GM19455 (cell line): ENCODE measurements around the gene TNFAIP2.

Experiments
- ATAC-seq: cut with Tn5 transposase; IDR thresholded peaks from one replicate; pipeline ENCODE4 v1.9.1; 2021; ENCODE audit not compliant: unreplicated experiment

TNFAIP2 gene, protein sequence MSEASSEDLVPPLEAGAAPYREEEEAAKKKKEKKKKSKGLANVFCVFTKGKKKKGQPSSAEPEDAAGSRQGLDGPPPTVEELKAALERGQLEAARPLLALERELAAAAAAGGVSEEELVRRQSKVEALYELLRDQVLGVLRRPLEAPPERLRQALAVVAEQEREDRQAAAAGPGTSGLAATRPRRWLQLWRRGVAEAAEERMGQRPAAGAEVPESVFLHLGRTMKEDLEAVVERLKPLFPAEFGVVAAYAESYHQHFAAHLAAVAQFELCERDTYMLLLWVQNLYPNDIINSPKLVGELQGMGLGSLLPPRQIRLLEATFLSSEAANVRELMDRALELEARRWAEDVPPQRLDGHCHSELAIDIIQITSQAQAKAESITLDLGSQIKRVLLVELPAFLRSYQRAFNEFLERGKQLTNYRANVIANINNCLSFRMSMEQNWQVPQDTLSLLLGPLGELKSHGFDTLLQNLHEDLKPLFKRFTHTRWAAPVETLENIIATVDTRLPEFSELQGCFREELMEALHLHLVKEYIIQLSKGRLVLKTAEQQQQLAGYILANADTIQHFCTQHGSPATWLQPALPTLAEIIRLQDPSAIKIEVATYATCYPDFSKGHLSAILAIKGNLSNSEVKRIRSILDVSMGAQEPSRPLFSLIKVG

DNA sequence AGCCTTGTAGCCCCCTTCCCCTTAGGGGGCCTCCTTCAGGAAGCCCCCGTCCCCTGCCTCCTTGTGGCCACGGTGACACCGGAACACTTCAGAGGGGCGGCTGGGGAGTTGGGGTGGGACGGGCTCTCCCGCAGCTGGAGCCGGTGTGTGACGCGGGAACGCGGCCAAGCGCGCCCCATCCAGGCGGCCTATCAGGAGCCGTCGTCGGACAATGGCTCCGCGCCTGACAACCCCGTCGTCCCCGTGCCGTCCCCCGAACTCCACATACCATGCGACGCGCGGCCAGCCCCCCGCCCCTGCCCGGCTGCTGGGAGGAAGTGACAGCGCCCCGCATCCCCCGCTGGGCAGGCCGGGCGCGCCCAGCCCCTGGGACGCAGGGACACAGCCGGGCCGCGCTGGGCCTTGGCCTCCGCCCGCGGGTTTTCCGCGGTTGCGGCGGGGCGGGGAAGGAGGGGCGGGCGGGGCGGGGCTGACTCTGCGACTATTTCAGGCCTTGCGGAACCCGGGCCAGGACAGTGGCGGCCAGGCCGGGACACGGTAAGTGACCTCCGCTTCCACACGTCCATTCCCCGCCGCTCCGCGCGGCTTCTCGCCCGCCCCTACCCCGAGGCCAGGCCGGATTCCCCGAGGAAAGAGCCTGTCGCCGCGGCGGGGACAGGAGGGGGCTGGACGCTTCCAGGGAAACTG is at the start of gene TNFAIP2:
TNFAIP2 (plus strand) TSS at position 515 of the 687 bp plus-strand sequence. CDS start 2,997 bp downstream, outside the sequence.
- ATAC-seq, result no peak

DNA sequence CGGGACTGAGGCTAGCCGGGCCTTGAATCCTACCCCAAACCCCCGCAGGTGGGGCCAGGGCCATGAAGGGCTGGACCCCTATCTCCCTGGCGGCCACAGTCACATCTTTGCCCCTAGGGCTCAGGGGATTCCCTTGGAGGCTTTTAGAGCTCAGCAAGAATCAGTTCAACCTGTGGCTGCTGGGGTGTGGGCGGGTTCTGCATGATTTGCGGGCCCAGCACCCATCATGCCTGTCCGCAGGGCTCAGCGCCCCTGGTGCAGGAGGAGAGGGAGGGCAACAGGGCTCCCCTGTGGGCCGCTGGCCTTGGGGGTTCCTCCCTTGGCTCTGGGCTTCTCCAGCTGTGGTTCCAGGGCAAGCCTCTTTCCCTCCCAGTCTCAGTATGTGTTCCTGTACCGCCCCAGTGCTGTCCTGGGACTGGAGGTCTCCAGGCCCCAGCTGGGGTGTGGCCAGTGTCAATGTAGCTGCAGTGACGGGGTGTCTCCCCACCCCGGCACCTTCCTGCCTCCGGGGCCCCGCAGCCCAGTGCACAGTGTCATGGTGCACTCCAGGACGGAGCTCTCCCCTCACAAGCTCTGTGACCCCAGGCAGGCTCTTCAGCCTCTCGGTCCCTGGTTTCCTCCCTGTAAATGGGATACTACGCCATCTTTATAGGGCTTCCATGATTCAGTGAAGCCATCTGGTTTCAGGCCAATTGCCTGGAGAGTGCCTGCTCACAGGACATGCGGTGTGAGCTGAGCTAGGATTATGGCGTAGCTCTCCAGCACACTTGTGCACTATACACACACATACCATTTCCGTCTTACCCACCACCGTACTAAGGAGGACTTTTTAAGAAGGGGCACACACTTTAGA is 49.2 kb upstream of the TNFAIP2 start:
- no peak for ATAC-seq

DNA sequence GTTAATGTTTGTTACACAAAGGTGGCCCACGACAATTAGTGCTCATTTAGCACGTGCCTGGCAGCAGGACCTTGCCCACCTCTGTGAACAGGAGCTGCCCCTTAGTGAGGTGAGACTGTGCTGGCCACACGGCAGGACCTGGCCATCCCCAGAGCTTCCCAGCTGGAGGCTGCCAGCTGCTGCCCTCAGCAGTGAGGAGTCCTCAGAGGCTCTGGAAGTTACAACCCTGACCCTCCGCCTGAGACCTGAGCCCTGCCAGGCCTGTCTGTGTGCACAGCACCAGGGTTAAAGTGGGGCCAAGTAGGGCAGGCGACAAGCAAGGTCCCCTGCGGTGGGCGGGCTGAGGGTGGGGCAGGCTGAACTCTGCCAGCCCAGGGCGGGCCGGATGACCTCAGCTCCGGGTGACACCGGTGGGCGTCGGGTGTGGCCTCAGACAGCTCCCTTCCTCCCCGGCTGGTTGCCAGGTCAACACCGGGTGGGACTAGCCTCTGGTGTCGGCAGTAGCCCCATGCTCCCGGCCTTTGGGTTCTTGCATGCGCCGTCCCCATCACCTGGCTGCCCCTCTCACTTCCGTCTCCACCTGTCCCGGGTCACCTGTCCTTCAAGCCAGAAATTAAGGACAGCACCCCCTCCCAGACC is 48.4 kb upstream of the TNFAIP2 start:
- no peak for ATAC-seq

DNA sequence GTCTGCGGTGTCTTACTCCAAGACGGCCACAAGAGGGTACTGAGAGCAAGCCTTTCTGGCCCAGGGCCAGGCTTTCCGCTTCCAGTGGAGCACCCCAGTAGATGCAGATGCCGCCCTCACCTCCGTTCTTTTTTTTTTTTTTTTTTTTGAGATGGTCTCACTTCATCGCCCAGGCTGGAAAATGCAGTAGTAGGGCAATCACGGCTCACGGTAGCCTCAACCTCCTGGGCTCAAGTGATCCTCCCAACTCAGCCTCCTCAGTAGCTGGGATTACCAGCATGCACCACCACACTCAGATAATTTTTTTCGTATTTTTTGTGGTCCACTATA is 44.9 kb upstream of the TNFAIP2 start:
- peak; percentile 55 for ATAC-seq

DNA sequence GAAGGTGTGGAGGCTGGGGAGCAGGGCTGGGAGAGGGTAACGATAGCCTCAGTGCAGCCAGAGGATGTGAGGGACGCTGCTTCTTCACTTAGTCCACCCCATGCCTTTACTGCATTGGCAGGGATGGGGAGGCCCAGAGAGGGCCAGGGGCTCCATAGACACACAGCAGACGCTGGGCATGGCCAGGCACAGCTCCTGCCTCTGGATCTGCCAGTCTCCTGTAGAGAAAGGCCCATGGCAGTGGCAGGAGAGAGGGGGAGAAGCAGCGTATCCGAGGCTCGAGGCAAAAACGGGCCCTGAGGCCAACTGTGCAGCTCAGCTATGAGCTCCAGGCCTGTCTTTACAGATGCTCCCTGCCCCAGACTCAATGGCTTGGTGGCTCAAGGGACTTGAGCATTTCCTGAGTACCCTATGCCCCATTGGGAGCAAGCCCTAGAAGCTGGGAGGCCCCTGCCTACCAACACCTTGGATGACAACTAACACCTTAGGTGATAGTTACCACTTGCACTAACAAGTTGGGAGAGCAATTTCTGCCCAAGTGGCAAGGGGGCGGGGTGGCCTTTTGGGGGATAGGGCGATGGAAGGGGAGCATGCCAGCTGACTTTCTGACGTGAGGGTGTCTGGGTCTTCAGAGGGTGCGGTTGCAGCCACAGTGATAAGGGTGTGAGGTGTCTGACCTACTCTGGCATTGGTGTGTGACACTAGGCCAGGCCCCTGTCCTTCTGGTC is 44.2 kb upstream of the TNFAIP2 start:
- ATAC-seq, result no peak

DNA sequence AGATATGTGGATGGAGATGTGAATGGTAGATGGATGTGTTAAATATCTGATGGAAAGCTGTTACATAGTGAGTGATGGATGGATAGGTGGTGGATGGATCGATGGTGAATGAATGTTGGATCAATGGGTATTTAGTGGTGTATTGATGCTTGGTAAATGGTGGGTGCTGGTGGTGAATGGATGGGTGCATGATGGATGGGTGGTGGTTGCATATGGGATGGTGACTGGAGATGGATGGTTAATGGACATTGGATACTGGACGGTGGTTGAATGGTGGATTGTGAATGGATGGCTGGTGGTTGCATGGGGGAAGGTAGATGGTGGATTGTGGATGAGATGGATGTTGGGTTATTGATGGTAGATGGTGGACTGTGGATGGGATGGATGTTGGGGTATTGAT is 41.3 kb upstream of the TNFAIP2 start:
- no peak for ATAC-seq

DNA sequence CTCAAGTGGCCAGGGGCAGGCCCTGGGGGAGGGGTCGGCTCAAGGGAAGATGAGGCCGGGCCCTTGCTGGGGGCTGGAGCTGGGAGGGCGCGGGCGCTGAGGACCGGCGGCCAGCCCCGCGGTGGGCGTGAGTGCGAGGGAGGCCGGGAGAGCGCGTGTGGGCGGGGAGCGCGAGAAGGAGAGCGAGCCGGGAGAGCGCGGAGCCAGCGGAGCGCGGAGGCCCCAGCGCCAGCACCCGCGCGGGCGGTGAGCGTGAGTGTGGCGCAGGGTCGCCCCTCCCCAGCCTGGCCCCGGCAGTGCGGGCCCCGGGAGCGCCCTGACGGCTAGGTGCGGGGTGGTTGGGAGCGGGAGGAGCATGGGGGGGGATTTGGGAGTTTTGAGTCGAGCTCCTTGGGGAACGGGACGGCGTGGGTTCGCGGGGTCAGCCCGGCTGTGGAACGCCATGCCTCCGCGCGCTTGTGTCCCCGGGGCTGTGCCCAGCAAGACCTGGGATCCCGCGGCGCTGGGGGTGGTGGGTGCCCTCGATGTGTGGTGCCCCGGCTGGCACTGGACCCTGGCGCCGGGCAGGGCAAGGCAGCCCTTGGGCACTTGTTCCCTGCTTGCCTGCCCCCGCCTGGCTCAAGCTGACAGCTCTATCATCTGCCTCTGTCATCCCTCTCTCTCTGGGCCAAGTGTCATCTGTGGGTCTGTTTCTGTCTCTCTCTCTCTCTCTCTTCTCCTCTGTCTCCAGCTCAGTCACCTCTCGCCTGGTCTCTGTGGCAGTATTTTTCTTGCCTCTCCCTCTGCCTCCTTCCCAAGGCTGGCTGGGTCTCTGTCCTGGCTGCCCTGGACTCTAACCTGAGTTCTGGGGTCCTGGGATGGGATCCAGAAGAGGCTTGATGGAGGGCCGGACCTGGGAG is 39.0 kb upstream of the TNFAIP2 start, which contains the start of gene LBHD2:
LBHD2 (plus strand) TSS at position 190 of the 899 bp plus-strand sequence. CDS start 1,803 bp downstream, outside the sequence.
- no peak for ATAC-seq

DNA sequence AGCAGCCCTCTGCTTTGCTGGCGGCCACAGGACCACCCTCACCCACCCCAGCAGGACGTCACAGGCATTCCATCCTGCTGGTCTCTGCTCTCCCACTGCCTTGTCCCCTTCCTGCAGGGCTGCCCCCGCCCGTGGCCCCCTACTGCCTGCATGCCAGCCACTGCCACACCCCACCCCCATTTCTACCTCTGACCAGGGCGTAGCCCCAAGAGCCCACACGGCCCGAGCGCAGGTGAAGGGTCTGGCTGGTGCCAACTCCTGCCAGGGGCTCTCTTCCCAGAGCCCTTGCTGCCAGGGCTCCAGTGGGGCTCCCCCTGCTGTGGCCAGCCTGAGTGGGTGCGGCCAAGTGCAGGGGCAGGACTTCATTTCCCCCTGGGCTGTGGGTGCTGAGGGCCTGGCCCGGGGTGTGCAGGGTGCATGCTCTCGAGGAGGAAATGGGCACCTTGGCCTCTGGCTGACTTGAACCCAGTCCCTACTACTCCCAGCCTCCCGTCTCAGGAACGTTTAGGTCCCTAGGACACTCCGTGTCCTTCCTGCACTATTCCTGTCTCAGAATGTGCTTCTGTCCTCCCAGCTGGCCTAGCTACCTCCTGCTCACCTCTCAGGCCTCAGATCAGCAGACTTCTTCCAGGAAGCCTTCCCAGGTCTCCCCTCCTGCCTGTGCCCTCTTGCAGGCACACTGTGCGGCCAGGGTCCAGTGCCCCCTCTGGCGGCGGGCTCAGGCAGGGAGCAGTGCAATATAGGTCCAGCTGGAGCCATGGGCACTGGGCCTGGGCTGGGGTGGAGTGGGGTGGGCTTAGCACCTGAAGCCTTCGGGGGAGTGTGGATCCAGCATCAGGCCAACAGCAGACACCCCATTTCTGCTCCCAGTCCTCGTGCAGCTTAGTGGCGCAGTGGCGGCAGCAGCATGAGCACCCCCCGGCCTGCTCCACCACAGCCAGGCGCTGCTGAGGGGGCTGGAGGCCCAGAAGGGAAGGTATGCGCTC is 37.9 kb upstream of the TNFAIP2 start:
- ATAC-seq, result no peak

DNA sequence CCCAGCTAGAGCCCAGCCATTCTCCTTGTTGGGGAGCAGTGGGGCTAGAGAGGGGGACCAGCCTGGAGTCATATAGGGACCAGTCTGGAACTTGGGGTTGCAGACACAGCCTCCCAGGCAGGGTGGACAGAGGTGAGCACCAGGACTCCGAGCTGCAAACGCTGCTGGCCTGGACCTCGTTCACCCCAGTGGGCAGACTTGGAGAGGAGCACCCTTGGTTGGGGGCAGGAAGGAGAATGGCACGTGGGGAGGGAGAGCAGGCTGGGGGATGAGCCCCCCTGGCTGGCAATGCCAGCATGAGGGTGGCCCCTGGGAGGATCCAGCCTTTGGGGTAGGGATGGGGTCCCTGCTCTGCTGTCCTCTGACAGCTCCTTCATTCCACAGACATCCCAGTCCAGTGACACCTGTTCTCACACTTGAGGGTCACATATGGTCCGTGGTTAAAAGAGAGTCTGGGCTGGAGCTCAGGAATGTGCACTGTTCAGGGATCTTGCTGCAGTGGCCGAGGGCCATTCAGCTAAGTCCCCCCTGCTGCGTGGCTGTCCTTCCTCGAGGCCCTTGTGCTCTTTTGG is 36.4 kb upstream of the TNFAIP2 start:
- no peak for ATAC-seq

DNA sequence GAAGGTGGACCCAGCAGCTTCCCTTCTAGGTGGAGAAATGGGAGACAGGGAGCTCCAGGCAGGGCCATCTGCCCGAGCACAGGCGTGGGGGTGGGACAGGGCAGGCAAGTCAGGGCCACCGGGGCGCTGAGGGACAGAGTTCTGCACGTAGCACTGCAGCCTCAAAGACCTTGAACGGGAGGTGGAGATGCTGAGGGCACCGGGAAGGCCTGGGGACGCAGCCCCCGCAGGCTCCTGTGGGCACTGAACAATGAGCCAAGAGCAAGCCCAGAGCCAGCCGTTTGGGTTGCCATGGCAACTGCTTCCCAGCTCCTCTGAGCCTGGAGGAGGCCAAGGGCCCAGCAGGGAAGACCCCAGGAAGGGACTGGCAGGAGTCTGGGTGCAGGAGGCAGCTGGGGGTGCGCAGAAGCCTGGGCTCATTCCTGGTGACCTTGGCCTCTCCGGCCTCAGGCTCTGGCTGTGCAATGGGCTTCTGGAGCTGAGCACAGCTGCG is 35.9 kb upstream of the TNFAIP2 start:
- no peak for ATAC-seq

DNA sequence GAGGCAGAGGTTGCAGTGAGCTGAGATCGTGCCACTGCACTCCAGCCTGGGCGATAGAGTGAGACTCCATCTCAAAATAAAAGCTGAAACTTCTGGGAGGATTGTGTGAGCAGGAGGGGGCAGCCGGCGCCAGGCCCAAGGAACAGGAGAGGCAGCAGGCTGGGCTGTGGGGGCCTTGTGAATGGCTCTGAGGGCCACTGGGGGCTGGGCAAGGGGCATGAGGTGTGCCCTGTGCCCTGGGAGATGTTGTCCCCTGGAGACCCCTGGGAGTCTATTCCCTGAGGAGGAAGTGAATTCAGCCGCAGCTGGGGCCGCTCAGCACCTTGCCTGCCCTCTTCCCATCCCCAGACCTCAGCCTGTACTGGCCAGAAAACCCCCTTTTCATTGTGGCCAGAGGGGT is 34.3 kb upstream of the TNFAIP2 start:
- no peak for ATAC-seq

DNA sequence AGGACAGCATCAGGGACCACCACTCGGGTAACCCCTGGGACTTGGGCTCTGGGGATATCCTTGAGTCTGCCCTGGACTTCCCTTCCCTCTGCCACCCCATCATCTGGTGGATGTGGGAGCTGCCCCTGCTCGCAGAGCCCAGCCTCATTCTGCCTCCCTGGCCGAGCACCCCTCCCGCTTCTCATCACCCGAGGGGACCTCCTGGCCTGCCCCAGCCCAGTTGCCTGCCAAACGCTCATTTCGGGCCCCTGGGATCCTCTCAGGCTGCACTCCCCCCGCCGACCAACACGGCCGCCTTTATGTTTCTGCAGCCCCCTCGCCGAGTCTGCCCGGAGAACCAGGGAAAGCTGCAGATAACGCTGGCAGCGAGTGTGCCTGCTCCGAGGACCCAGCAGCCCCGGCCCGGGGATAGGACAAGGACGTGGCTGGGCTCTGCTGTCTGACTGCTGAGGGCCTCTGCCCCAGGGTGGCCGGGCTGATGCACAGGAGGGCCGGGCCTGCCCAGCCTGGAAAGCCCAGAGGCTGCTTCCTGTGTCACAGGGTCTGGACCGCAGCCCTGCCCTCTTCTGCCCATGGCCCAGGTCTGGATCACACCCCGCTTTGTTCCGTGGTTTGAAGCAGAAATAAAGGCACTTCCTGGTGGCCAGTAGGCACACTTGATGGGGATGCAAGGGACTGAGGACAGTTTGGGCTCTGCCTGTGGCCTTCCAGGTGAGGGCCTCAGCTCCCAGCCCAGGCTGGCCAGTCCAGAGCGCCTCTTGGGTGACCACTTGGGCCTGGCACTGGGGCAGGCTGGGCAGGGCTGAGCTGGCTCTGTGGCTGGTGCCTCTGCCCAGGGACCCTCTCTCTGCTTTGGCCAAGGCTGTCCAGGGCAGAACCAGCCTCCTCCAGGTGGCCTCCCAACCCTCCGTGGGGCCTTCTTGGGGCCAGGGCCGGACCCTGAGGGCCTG is 33.6 kb upstream of the TNFAIP2 start:
- no peak for ATAC-seq

DNA sequence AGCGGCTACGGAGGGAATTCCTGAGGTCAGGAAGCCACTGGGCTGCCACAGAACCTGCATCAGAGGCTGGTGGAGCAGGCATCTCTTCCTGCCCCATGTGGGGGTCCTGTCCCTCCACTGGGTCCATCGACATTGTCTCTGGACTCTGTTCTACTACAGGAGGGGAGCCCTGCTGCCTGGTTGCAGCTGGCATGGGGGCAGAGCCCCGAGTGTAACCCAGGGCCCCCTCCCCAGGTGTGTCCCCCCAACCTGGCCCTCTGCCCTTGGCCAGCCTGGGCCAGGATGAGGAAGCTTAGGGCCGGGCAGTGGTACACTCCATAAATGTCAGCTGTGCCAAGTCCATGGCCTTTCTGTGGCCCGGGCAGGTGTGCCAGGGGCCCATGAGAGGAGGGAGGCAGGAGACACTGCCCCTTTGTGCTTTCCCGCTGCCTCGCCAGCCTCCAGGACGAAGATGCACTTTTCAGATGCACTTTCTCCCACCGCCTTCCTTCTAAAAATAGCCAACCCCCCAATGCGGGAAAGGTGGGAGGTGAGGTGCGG is 32.7 kb upstream of the TNFAIP2 start:
- no peak for ATAC-seq

DNA sequence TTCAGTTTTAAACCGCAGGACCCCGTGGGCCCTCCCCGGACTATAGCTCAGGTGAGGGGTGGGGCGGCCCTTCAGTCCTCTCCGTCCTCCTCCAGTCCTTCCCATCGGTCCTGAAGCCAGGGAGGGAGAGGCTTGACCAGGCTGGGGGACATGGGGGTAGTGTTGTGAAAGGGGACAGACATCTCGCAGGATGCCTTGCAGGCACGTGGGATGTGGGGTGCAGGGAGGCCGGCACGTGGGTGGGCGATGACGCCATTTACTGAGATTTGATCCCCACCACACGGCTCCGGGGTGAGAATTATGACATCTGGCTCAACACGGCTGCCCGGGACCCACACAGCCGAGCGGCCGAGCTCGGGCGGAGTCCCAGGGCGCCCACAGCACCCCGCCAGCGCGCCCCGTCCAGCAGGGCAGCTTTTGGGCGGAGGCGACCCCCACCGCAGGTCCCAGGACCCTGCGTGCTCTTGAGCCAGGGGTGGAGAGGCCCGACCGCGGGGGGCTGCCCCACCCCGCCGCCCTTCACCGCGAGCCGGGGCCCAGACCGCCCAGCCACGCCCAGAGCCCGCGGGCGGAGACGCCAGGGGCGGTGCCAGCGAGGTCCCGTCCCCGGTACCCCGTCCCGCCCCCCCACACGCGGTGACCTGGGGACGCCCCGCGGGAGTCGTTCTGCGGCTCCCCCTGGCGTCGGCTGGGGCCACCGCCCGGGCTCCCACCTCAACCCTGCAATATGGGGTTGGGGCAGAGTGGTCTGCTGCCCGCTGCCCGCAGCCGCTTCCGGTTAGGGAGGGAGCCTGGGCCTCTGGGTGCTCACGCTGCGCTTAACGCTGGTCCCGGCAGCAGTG is 32.0 kb upstream of the TNFAIP2 start:
- peak; percentile 53 for ATAC-seq

DNA sequence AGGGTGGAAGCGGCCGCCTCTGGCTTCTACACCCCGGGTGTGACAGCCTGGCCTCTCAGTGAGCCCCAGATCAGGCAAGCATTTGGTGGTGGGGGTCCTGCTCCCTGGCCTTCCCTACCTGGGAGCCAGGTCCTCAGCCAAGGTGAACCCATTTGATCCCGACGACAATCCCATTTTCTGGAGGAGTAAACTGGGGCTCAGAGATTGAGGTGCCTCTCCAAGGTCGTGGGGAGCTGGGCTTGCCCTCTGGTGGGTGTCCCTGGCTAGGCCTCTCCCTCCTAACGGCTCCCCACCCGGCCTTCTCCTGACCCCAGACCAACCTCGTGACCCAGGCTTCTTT is 31.4 kb upstream of the TNFAIP2 start:
- ATAC-seq, result no peak
